K562 (cell line): ENCODE results near the gene CPTP. TPM values are rescaled to one million over a fixed set of nuclear protein-coding genes. Genes with fewer than 3 reads are reported as not detected.

Source experiments
- CBFA2T2 ChIP-seq: fragments of 450-650 bp; conservative IDR thresholded peaks from 2 replicates; pipeline ENCODE4 v1.6.1; 2017; ENCODE audit warnings: mild to moderate bottlenecking
- CBFB ChIP-seq: sonication (generic); formaldehyde crosslinking; IDR thresholded peaks from 2 replicates; pipeline ENCODE4 v1.4.0; 2020; ENCODE audit warnings: mild to moderate bottlenecking, missing genetic modification reagents
- CBX3 ChIP-seq, 2 experiments: IDR thresholded peaks; 1 replicate in 1 of 2; 2 replicates in 1 of 2; pipeline ENCODE4 v1.6.1; 2012; ENCODE audit warnings: inconsistent platforms in 2 of 2, low read length in 2 of 2, borderline replicate concordance in 1 of 2, control low read depth in 1 of 2
- EHMT2 ChIP-seq: fragments of 450-650 bp; IDR thresholded peaks from 2 replicates; pipeline ENCODE4 v1.6.1; 2018; ENCODE audit warnings: antibody characterized with exemption
- ELF4 ChIP-seq: fragments of 450-650 bp; formaldehyde crosslinking; IDR thresholded peaks from 2 replicates; pipeline ENCODE4 v1.4.0; 2022; ENCODE audit warnings: missing genetic modification characterization
- EWSR1 ChIP-seq: fragments of 450-650 bp; IDR thresholded peaks from 2 replicates; pipeline ENCODE4 v1.6.1; 2018; ENCODE audit warnings: borderline replicate concordance, mild to moderate bottlenecking, low read depth, moderate library complexity; ENCODE audit not compliant: partially characterized antibody
- MAFF ChIP-seq: IDR thresholded peaks from 2 replicates; pipeline ENCODE4 v1.6.1; 2012; ENCODE audit warnings: low read length, improper control_type of control experiment
- MXI1 ChIP-seq: IDR thresholded peaks from 2 replicates; pipeline ENCODE4 v1.6.1; 2011; ENCODE audit warnings: low read depth, mild to moderate bottlenecking, improper control_type of control experiment, low read length
- NBN ChIP-seq: fragments of 450-650 bp; IDR thresholded peaks from 2 replicates; pipeline ENCODE4 v1.6.1; 2016; ENCODE audit warnings: low read depth, mild to moderate bottlenecking
- PCBP1 ChIP-seq: fragments of 200-400 bp; formaldehyde crosslinking; IDR thresholded peaks from 2 replicates; pipeline ENCODE4 v1.6.1; 2018; ENCODE audit warnings: mild to moderate bottlenecking, low read depth, low read length; ENCODE audit not compliant: poor library complexity, severe bottlenecking
- PREB ChIP-seq: sonication (generic); formaldehyde crosslinking; IDR thresholded peaks from 2 replicates; pipeline ENCODE4 v1.8.1; 2023; ENCODE audit warnings: mild to moderate bottlenecking, missing genetic modification reagents
- PRPF4 ChIP-seq: fragments of 200-400 bp; formaldehyde crosslinking; IDR thresholded peaks from one replicate; pipeline ENCODE4 v1.6.1; 2017; ENCODE audit warnings: low read length, low read depth, mild to moderate bottlenecking; ENCODE audit not compliant: insufficient read depth, poor library complexity, severe bottlenecking
- SMARCA4 ChIP-seq: fragments of 450-650 bp; IDR thresholded peaks from 2 replicates; pipeline ENCODE4 v1.6.1; 2016
- SMC3 ChIP-seq: conservative IDR thresholded peaks from 2 replicates; pipeline ENCODE4 v1.6.1; 2011; ENCODE audit warnings: low read depth, low read length, improper control_type of control experiment; ENCODE audit not compliant: insufficient read depth
- polyA plus RNA-seq, 8 experiments: library from polyadenylated mRNA; depleted of rRNA in 4 of 8; stranded (reverse) in 5 of 8; unstranded in 3 of 8; fragments of >200 nt; fragmentation: Nextera tagmentation in 2 of 8; fragmentation: Illumina TruSeq in 1 of 8; extraction: Ambion mirVana in 2 of 8; extraction: Trizol in 1 of 8; gene quantifications; 2 replicates each; pipeline versions ENCODE4 v1.2.1 to v1.2.3, GENCODE V29; 2011 to 2014; ENCODE audit warnings: inconsistent platforms in 1 of 8, missing spikeins in 1 of 8
- total RNA-seq, 7 experiments: library from RNA; depleted of rRNA in 6 of 7; stranded (reverse); fragments of >200 nt in 6 of 7; fragmentation: Illumina TruSeq in 2 of 7; extraction: Trizol in 2 of 7; gene quantifications; 2 replicates each; pipeline versions ENCODE4 v1.2.1 to v1.2.3, GENCODE V29; 2011 to 2021; ENCODE audit warnings: low replicate concordance in 1 of 7
- TF ChIP-seq, protein P1 (sequence below), 2 experiments: fragments of 200-800 bp in 1 of 2; sonication (Bioruptor generic) in 1 of 2; sonication (generic) in 1 of 2; formaldehyde crosslinking in 1 of 2; IDR thresholded peaks in 1 of 2; conservative IDR thresholded peaks in 1 of 2; 2 replicates each; pipeline versions ENCODE4 v1.5.0 to v1.6.1; 2016 to 2020; ENCODE audit warnings: missing compliant biosample characterization in 1 of 2, missing genetic modification characterization in 1 of 2, missing genetic modification reagents in 1 of 2
- TF ChIP-seq, protein P2 (sequence below): fragments of 250-450 bp; sonication (Bioruptor Pico); IDR thresholded peaks from 2 replicates; pipeline ENCODE4 v1.5.0; 2022; ENCODE audit warnings: mild to moderate bottlenecking
- TF ChIP-seq, protein P3 (sequence below), 2 experiments: IDR thresholded peaks; 2 replicates each; pipeline ENCODE4 v1.6.1; 2011; ENCODE audit warnings: borderline replicate concordance in 1 of 2, control low read depth in 1 of 2, low read depth in 1 of 2, low read length in 1 of 2, mild to moderate bottlenecking in 1 of 2, mixed read lengths in 1 of 2, moderate library complexity in 1 of 2; ENCODE audit not compliant: insufficient read depth in 1 of 2, insufficient read length in 1 of 2, poor library complexity in 1 of 2, severe bottlenecking in 1 of 2; ENCODE audit errors: extremely low read depth in 1 of 2

Gene CPTP
- total and polyA plus RNA-seq, 9 of the 15 experiments (the other 6 are each of a cell fraction or from before 2014, with no cell fraction given): 0.11 to 25.8 (median 3.5) TPM

DNA sequence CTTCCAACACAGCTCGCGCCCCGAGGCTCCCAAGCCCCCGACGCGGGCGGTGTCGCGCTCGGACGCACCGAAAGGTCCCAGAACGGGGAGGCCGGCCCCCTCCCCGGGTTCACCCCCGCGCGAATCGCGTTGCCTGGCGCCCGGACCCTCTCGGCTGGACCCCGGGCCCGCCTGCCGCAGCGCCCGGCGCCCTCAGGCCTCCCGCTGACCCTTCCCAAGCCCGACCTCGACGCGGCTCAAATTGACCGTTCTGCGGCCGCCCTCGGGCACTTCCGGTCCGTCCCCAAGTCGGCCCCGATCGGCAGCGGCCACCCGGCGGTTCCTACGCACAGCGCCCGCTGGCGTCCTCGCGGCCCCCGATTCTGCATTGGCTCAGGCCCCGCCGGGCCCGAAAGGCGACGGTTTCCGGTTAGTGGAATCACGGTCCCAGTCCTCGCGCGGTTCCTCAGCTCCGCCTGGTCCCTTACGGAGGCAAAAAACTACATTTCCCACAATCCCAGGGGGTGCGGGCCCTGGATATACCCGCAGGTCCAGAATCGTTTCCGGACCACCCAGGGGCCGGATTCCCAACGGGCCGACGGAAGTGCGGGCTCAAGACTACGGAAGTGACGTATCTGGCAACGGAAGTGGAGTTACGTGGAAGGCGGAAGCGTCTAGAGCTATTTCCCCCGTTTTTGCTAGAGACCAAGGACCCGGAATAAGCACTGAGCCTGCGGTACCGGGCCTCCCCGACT is 50.5 kb downstream of the CPTP start, which contains the start of gene AURKAIP1 (continued):
- TF ChIP-seq, protein P1, sequence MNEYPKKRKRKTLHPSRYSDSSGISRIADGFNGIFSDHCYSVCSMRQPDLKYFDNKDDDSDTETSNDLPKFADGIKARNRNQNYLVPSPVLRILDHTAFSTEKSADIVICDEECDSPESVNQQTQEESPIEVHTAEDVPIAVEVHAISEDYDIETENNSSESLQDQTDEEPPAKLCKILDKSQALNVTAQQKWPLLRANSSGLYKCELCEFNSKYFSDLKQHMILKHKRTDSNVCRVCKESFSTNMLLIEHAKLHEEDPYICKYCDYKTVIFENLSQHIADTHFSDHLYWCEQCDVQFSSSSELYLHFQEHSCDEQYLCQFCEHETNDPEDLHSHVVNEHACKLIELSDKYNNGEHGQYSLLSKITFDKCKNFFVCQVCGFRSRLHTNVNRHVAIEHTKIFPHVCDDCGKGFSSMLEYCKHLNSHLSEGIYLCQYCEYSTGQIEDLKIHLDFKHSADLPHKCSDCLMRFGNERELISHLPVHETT (CRISPR knock-in tag; conservative IDR thresholded peaks at IDR 0.05 in 1 of 2, IDR thresholded peaks at IDR 0.05 in 1 of 2): peak in 1 of 2 experiments; percentile 99; a peak in 2 of 4 replicates
- no peak for TF ChIP-seq PRPF4
- peak in 1 of 2 experiments; percentile 94; a peak in 1 of 3 replicates for TF ChIP-seq CBX3 (IDR thresholded peaks at IDR 0.05; ENCODE audit: borderline replicate concordance in 1 of 2, low read length in 2 of 2)
- TF ChIP-seq ELF4 (CRISPR knock-in tag): peak; percentile 80; the same call in 1 of the 2 replicates
- no peak for TF ChIP-seq SMC3
- peak; percentile 99 for TF ChIP-seq PREB (CRISPR knock-in tag)
- TF ChIP-seq, protein P2, sequence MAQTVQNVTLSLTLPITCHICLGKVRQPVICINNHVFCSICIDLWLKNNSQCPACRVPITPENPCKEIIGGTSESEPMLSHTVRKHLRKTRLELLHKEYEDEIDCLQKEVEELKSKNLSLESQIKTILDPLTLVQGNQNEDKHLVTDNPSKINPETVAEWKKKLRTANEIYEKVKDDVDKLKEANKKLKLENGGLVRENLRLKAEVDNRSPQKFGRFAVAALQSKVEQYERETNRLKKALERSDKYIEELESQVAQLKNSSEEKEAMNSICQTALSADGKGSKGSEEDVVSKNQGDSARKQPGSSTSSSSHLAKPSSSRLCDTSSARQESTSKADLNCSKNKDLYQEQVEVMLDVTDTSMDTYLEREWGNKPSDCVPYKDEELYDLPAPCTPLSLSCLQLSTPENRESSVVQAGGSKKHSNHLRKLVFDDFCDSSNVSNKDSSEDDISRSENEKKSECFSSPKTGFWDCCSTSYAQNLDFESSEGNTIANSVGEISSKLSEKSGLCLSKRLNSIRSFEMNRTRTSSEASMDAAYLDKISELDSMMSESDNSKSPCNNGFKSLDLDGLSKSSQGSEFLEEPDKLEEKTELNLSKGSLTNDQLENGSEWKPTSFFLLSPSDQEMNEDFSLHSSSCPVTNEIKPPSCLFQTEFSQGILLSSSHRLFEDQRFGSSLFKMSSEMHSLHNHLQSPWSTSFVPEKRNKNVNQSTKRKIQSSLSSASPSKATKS (CRISPR knock-in tag): no peak
- TF ChIP-seq CBFA2T2: no peak
- TF ChIP-seq PCBP1: peak; percentile 25
- TF ChIP-seq, protein P3, sequence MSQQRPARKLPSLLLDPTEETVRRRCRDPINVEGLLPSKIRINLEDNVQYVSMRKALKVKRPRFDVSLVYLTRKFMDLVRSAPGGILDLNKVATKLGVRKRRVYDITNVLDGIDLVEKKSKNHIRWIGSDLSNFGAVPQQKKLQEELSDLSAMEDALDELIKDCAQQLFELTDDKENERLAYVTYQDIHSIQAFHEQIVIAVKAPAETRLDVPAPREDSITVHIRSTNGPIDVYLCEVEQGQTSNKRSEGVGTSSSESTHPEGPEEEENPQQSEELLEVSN (IDR thresholded peaks at IDR 0.05; ENCODE audit: borderline replicate concordance in 1 of 2, extremely low read depth in 1 of 2, insufficient read depth in 1 of 2, insufficient read length in 1 of 2, low read depth in 1 of 2, low read length in 1 of 2, poor library complexity in 1 of 2, severe bottlenecking in 1 of 2): peak; percentile 84 to 90
- TF ChIP-seq CBFB: no peak
- peak; percentile 89 for TF ChIP-seq NBN
- TF ChIP-seq SMARCA4: no peak
- TF ChIP-seq EHMT2: no peak
- 0 out of 2 replicates have a peak, but pooled peaks have one; percentile 7 for TF ChIP-seq MXI1
- TF ChIP-seq MAFF: peak; percentile 37
- TF ChIP-seq EWSR1: no peak
